ENCODE measurements around the gene MCC.

- TF ChIP-seq CTCF (IDR thresholded peaks at IDR 0.05) = no peak
- no peak for TF ChIP-seq REST (IDR thresholded peaks at IDR 0.05; ENCODE audit: insufficient read depth in 1 of 2, low read depth in 2 of 2, low read length in 1 of 2)
- no peak for TF ChIP-seq POLR2AphosphoS5 (IDR thresholded peaks at IDR 0.05; ENCODE audit: low read depth, low read length)
- TF ChIP-seq SIN3A (IDR thresholded peaks at IDR 0.05; ENCODE audit: borderline replicate concordance, insufficient read depth, low read depth, low read length) = no peak
Measured at GRCh38 chr5:113347572-113347971, 140.7 kb downstream of the MCC start.

Data from Panc1 (cell line).